Activated CD4-positive, alpha-beta T cell treated with anti-CD3 and anti-CD28 coated beads, Interleukin-2, amount 50 U/mL, for 16 hours (primary cell): ENCODE results near the gene FXR1.
A peak's percentile ranks its signal among the peaks of the same experiment; 100 is the strongest.
"Not testable (repeated sequence)": the region's sequence is repeated elsewhere in the genome, so short reads cannot be mapped to it uniquely, and the experiment has no call there.

Source experiments
- DNase-seq: peaks from one replicate; pipeline ENCODE4 v3.0.0-alpha.2; 2020

Gene FXR1

GRCh38 chr3:180940826-180941225 is 28.4 kb downstream of the FXR1 start:
- no peak for DNase-seq

GRCh38 chr3:180947761-180948390 is 35.4 kb downstream of the FXR1 start:
- no peak for DNase-seq

- peak; percentile 12 for DNase-seq
Measured at GRCh38 chr3:180959691-180960090, 47.2 kb downstream of the FXR1 start.

GRCh38 chr3:180961087-180961486 is 48.6 kb downstream of the FXR1 start:
- no peak for DNase-seq

- no peak for DNase-seq
Measured at GRCh38 chr3:180961552-180961951, 49.1 kb downstream of the FXR1 start.

- DNase-seq = no peak
Measured at GRCh38 chr3:180962530-180962929, 50.1 kb downstream of the FXR1 start.

- no peak for DNase-seq
Measured at GRCh38 chr3:180970931-180971330, 58.5 kb downstream of the FXR1 start.

- DNase-seq = no peak
Measured at GRCh38 chr3:180973543-180973942, 61.1 kb downstream of the FXR1 start.

- DNase-seq = no peak
Measured at GRCh38 chr3:180974286-180974685, 61.8 kb downstream of the FXR1 start.

GRCh38 chr3:180977498-180977897 is 65.0 kb downstream of the FXR1 start:
- DNase-seq = no peak

- DNase-seq = no peak
Measured at GRCh38 chr3:180979961-180980360, 67.5 kb downstream of the FXR1 start.

- DNase-seq = no peak
Measured at GRCh38 chr3:180980611-180981010, 68.1 kb downstream of the FXR1 start.

- no peak for DNase-seq
Measured at GRCh38 chr3:180981912-180982311, 69.4 kb downstream of the FXR1 start.

GRCh38 chr3:180983136-180983535 is 70.7 kb downstream of the FXR1 start:
- DNase-seq = no peak

GRCh38 chr3:180986366-180986765 is 73.9 kb downstream of the FXR1 start:
- not testable (repeated sequence) for DNase-seq

- no peak for DNase-seq
Measured at GRCh38 chr3:180987344-180987743, 74.9 kb downstream of the FXR1 start.

- DNase-seq = peak; percentile 95
Measured at GRCh38 chr3:180989291-180990163, 77.1 kb downstream of the FXR1 start, which contains the start of gene DNAJC19. DNAJC19 (minus strand) TSS chr3:180989736; CDS start chr3:180989602, 134 bp downstream.

- no peak for DNase-seq
Measured at GRCh38 chr3:180990505-180990904, 78.0 kb downstream of the FXR1 start.

- no peak for DNase-seq
Measured at GRCh38 chr3:180996415-180996932, 84.0 kb downstream of the FXR1 start.

- DNase-seq = not testable (repeated sequence)
Measured at GRCh38 chr3:181002331-181002730, 89.9 kb downstream of the FXR1 start.

GRCh38 chr3:181003469-181003868 is 91.0 kb downstream of the FXR1 start:
- DNase-seq = not testable (repeated sequence)

GRCh38 chr3:181006541-181006940 is 94.1 kb downstream of the FXR1 start:
- DNase-seq = no peak

GRCh38 chr3:181007262-181007661 is 94.8 kb downstream of the FXR1 start:
- DNase-seq = no peak

- no peak for DNase-seq
Measured at GRCh38 chr3:181008796-181009195, 96.3 kb downstream of the FXR1 start.
